GM08714 (cell line): ENCODE data around the gene CEP97.
"Not testable (repeated sequence)": the region's sequence is repeated elsewhere in the genome, so short reads cannot be mapped to it uniquely, and the experiment has no call there.

Experiments used
- H3K4me3 ChIP-seq: fragments of 200-500 bp; sonication (Bioruptor generic); 2 replicates; pipeline ENCODE4 v1.5.1; 2014; ENCODE audit warnings: mild to moderate bottlenecking, low read length, inconsistent platforms
- ZNF274 ChIP-seq: IDR thresholded peaks from 2 replicates; pipeline ENCODE4 v1.6.1; 2012; ENCODE audit warnings: mild to moderate bottlenecking, low read depth, low read length

Gene CEP97

GRCh38 chr3:101690972-101691371 lies 33.4 kb upstream of the CEP97 start:
- H3K4me3 ChIP-seq: no peak overlapping the region
- TF ChIP-seq ZNF274: no peak

- H3K4me3 ChIP-seq: not testable (repeated sequence)
These were observed 32.4 kb upstream of the CEP97 start for GRCh38 chr3:101691685-101692671.

GRCh38 chr3:101693540-101693939 lies 30.9 kb upstream of the CEP97 start:
- H3K4me3 ChIP-seq: not testable (repeated sequence)

- H3K4me3 ChIP-seq: not testable (repeated sequence)
These were observed 29.6 kb upstream of the CEP97 start for GRCh38 chr3:101694836-101695235.

GRCh38 chr3:101695779-101696372 lies 28.5 kb upstream of the CEP97 start:
- TF ChIP-seq ZNF274: no peak
- H3K4me3 ChIP-seq: no peak overlapping the region

GRCh38 chr3:101701696-101702634 lies 22.4 kb upstream of the CEP97 start:
- no peak overlapping the region for H3K4me3 ChIP-seq
- TF ChIP-seq ZNF274: no peak

- no peak for TF ChIP-seq ZNF274
- H3K4me3 ChIP-seq: no peak overlapping the region
These were observed 21.7 kb upstream of the CEP97 start for GRCh38 chr3:101702726-101703125.

- TF ChIP-seq ZNF274: no peak
- H3K4me3 ChIP-seq: no peak overlapping the region
These were observed 21.2 kb upstream of the CEP97 start for GRCh38 chr3:101703169-101703568.

- H3K4me3 ChIP-seq: not testable (repeated sequence)
These were observed 19.8 kb upstream of the CEP97 start for GRCh38 chr3:101704639-101705038.

- H3K4me3 ChIP-seq: no peak overlapping the region
- no peak for TF ChIP-seq ZNF274
These were observed 15.3 kb upstream of the CEP97 start for GRCh38 chr3:101709126-101709525.

- H3K4me3 ChIP-seq: no peak overlapping the region
- TF ChIP-seq ZNF274: no peak
These were observed 6.0 kb upstream of the CEP97 start for GRCh38 chr3:101718455-101718854.

- TF ChIP-seq ZNF274: no peak
- no peak overlapping the region for H3K4me3 ChIP-seq
These were observed 4.7 kb upstream of the CEP97 start for GRCh38 chr3:101719604-101720185.

- no peak overlapping the region for H3K4me3 ChIP-seq
These were observed 3.3 kb upstream of the CEP97 start for GRCh38 chr3:101720851-101721840.

More at GRCh38 chr3:101720851-101721840, 3.3 kb upstream of the CEP97 start:
- TF ChIP-seq ZNF274: no peak
